OCI-M2 (cell line): ENCODE results near the gene CHN2.

Experiments
- DNase-seq: peaks from one replicate; lab custom pipeline; 2025; ENCODE audit not compliant: unreplicated experiment; lab: John Stamatoyannopoulos, UW

Gene CHN2

DNA sequence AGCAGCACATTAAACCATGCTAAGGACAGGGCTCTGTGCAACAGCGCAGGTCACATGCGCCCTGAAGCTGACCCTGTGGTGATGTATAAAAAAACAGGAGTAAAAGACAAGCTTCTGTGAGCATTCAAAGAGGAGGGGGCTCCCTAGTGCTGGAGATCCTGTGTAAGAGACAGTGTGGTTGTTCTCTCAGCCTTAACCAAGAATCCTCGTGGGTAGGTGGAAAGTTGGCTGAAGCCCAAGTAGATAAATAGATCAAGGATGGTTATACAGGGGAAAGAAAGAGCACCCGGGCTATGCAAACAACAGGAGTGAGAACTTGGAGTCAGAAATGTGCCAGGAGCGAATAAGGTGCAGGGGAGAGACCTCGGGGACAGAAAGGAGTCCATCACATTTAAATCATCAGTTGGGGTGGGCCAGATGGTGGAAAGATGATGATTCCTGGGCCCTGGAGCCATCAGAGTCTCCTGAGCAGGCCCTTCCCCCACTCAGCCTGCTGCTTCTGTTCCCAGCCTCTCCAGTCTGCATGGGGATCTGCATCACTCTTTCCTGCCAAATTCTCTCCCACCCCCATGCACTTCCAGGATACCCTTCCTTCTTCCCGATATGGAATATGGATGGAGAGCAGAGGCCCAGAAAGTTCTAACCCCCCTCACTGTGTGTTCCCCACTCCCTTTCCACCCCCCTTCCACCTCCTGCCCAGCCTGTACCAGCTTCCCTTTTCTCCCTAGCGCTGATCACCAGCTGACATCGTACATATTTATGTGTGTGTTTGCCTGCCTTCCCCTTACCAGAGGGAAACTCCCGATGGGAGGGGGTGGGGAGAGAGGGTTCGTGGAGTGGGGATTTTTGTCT, 291.0 kb downstream of the CHN2 start:
- DNase-seq = no peak

DNA sequence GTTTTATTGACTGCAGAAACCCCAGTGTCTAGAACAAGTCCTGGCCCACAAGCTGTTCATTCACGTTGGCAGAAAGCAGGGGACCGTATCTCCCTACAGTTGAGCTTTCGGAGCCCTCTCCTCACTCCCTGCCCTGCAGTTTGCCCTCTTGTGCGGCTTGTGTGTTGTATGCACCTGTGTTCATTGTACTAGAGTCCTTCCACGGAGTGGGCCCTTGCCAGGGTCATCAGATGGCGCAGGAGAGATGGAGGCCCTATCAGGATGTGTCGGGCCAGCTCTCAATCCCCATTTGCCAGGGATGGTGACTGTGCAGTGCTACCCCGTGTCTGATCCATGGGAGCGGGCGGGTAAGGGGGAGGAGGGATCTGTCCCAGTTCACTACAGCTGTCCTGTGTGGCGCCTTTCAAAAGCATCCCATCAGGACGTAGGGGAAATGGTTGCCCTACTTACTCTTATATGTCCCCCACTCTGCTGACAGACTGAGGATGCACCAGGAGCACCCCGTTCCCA, 291.7 kb downstream of the CHN2 start:
- DNase-seq = no peak

- no peak for DNase-seq
Measured at GRCh38 chr7:29487424-29487823, 292.8 kb downstream of the CHN2 start.

GRCh38 chr7:29488203-29488970, 293.8 kb downstream of the CHN2 start:
- DNase-seq = no peak

DNA sequence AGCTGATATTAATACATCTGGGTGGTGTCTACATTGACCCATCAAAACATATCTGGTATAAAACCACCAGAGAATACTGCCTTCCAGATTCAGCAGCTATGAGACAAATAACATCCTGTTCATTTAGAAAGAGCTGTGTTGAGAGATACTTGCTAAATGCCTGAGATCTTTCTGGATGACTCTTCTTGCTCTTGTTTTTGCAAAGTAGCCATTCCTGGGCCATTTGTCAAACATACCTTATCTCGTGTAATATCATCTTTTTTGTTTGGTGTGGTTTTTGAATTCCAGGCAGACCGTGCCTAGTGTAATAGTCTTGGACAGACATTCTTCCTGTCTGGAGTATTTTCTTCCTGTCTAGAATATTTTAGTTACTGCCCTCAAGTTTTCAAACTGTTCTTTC, 294.4 kb downstream of the CHN2 start:
- DNase-seq = no peak

DNA sequence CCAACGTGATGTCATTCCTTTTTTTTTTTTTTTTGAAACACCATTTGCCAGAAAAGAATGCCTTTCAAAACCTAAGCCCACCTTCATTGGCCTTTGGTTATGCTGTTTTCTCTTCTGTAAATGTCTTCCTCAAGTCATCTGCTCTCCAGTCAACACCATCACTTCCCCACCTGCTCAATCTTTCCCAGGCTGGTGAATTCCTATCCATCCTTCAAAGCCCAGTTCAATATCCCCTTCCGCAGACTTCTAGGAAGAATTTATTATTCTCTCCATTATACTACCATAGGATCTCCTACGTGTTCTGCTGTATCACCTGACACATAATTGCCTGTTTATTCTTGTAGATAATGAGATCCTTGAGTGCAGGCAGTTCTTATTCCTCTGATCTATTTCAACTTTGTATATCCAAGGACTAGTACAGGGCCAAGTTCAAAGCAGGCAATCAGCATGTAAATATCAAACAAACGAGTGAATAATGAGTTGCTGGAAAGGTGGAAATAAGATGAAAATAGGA, 295.6 kb downstream of the CHN2 start:
- no peak for DNase-seq

- DNase-seq = no peak
Measured at GRCh38 chr7:29494350-29494749, 299.8 kb downstream of the CHN2 start.

- DNase-seq = no peak
Measured at GRCh38 chr7:29495653-29496052, 301.1 kb downstream of the CHN2 start.

- no peak for DNase-seq
Measured at GRCh38 chr7:29496355-29497020, 301.9 kb downstream of the CHN2 start.

GRCh38 chr7:29499932-29500331, 305.4 kb downstream of the CHN2 start:
- DNase-seq = no peak

GRCh38 chr7:29500719-29501118, 306.1 kb downstream of the CHN2 start:
- no peak for DNase-seq

GRCh38 chr7:29502133-29502532, 307.6 kb downstream of the CHN2 start:
- DNase-seq = no peak

DNA sequence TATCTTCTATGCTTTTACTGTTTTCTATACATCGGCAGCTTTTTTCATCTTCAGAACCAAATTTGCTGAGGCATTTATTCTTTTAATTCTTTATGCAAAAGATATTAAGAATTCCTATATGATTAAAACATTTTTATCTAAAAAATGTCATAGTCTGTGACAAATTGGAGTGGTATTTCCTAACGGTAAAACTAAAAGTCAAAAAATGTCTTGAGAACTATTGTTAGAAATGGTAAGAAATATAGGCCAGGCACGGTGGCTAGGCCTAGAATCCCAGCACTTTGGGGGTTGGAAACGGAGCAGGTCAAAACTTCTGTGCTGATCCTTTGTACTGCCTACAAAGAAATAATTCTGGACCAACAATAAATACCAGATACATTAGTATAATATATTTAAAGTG, 311.4 kb downstream of the CHN2 start:
- no peak for DNase-seq

- no peak for DNase-seq
Measured at GRCh38 chr7:29508608-29509007, 314.0 kb downstream of the CHN2 start.

DNA sequence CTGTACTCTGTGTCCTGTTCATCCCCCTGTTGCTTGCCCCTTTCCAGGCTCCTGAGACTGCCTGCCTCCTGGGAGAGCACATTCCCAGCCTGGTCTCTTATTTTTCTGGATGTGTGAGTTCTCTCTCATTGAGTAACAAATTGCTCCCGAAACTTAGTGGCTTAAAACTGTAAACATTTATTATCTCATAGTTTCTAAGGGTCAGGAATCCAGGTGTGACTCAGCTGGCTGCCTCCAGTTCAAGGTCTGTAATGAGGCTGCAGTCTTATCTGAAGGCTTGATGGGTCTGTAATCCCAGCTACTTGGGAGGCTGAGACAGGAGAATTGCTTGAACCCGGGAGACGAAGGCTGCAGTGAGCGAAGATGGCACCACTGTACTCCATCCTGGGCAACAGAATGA, 315.5 kb downstream of the CHN2 start:
- no peak for DNase-seq

DNA sequence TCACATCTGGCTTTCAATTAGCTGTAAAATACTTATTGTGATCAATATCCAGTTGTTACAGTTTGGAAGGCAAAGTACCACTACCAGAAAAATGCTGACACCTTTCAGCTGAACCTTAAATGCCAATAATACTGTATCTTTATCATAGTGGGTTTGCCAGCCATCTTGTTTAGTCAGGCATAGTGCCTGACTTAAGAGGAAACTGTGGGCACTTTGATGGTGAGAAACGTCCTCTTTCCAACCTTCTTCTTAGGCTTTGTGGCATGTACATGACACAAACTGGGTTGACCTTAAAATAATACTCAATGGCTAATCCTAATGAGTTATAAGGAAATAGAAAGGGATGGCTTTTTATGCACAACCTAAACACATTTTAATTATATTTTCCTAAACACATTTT, 316.8 kb downstream of the CHN2 start:
- no peak for DNase-seq

DNA sequence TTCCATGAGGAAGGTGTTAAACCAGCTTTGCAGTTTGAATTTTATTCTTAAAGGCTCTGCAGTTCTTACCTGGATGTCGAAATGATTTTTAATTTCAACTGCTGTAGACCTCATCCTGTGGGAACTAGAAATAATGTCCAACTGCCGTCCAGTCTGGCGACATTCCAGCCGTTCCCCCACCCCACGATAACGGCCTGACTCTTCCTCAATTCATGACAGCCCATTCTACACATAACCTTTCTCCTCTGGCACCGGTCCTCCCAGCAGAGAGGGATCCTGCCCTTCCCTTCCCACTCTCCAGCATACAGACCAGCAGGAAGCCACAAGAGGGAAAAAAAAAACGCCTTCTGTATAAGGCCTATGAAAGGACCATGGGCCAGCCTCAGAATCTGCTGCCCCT, 317.3 kb downstream of the CHN2 start:
- DNase-seq = no peak

GRCh38 chr7:29516491-29516890, 321.9 kb downstream of the CHN2 start:
- no peak for DNase-seq

- no peak for DNase-seq
Measured at GRCh38 chr7:29518616-29519015, 324.0 kb downstream of the CHN2 start.

- no peak for DNase-seq
Measured at GRCh38 chr7:29523728-29524127, 329.2 kb downstream of the CHN2 start.

GRCh38 chr7:29527505-29528108, 333.0 kb downstream of the CHN2 start:
- DNase-seq = no peak
